ENCODE data around the gene PCLO.

- TF ChIP-seq CEBPB (tag; IDR thresholded peaks at IDR 0.05) = no peak
- TF ChIP-seq, protein P1, sequence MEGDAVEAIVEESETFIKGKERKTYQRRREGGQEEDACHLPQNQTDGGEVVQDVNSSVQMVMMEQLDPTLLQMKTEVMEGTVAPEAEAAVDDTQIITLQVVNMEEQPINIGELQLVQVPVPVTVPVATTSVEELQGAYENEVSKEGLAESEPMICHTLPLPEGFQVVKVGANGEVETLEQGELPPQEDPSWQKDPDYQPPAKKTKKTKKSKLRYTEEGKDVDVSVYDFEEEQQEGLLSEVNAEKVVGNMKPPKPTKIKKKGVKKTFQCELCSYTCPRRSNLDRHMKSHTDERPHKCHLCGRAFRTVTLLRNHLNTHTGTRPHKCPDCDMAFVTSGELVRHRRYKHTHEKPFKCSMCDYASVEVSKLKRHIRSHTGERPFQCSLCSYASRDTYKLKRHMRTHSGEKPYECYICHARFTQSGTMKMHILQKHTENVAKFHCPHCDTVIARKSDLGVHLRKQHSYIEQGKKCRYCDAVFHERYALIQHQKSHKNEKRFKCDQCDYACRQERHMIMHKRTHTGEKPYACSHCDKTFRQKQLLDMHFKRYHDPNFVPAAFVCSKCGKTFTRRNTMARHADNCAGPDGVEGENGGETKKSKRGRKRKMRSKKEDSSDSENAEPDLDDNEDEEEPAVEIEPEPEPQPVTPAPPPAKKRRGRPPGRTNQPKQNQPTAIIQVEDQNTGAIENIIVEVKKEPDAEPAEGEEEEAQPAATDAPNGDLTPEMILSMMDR (IDR thresholded peaks at IDR 0.05 in 2 of 3, conservative IDR thresholded peaks at IDR 0.05 in 1 of 3; ENCODE audit: insufficient read depth in 2 of 3, low read depth in 1 of 3, low read length in 3 of 3) = peak in 2 of 3 experiments; percentile 37 to 43; a peak in 3 of 6 replicates
- TF ChIP-seq EHMT2 (IDR thresholded peaks at IDR 0.05) = no peak
Observed at GRCh38 chr7:82810558-82811259, 352.0 kb downstream of the PCLO start.
